IMR-90 (cell line): ENCODE results near the gene PCIF1. TPM values are rescaled to one million over a fixed set of nuclear protein-coding genes. Genes with fewer than 3 reads are reported as not detected.
A peak's percentile ranks its signal among the peaks of the same experiment; 100 is the strongest.

Source experiments
- ATAC-seq: fragments of 200-7000 bp; cut with Tn5 transposase; 2 replicates; pipeline ENCODE4 v1.9.1; 2020; ENCODE audit warnings: low read depth, mild to moderate bottlenecking, moderate library complexity
- BruUV-seq: library from RNA; stranded (reverse); fragments of 400-500 nt; replicated peaks from 2 replicates; lab custom pipeline; 2021; lab: Mats Ljungman, UMichigan
- CTCF ChIA-PET: fragments of 300-600 bp; formaldehyde crosslinking; extraction: SDS; loops from one replicate; lab custom pipeline; 2021; ENCODE audit warnings: antibody characterized with exemption; lab: Yijun Ruan, JAX
- POLR2A ChIA-PET: fragments of 300-600 bp; sonication (Branson Sonifier 250); formaldehyde crosslinking; loops from one replicate; lab custom pipeline; 2022; ENCODE audit warnings: antibody characterized with exemption; ENCODE audit not compliant: unreplicated experiment; lab: Charles Lee
- DNase-seq: peaks from one replicate; pipeline ENCODE4 v3.0.0; 2013
- H2AFZ ChIP-seq: replicated peaks from 2 replicates; pipeline ENCODE3; 2013; ENCODE audit warnings: low read length, mild to moderate bottlenecking; ENCODE audit not compliant: poor library complexity
- H2AK5ac ChIP-seq: 2 replicates; pipeline ENCODE4 v1.6.1; 2013; ENCODE audit warnings: low read depth, low read length, inconsistent platforms
- H2AK9ac ChIP-seq: replicated peaks from 2 replicates; pipeline ENCODE3; 2013; ENCODE audit warnings: mild to moderate bottlenecking, low read depth, low read length, moderate library complexity; ENCODE audit not compliant: poor library complexity
- H2BK120ac ChIP-seq: 2 replicates; pipeline ENCODE4 v1.6.1; 2013; ENCODE audit warnings: low read depth, low read length, inconsistent platforms
- H2BK15ac ChIP-seq: 3 replicates; pipeline ENCODE4 v1.6.1; 2013; ENCODE audit warnings: low read depth, low read length, inconsistent platforms
- H2BK20ac ChIP-seq: 2 replicates; pipeline ENCODE4 v1.6.1; 2013; ENCODE audit warnings: low read depth, mild to moderate bottlenecking, inconsistent platforms, low read length, moderate library complexity
- H2BK5ac ChIP-seq: 2 replicates; pipeline ENCODE4 v1.6.1; 2013; ENCODE audit warnings: mild to moderate bottlenecking, low read depth, low read length, inconsistent platforms; ENCODE audit not compliant: poor library complexity, severe bottlenecking
- H3K14ac ChIP-seq: replicated peaks from 2 replicates; pipeline ENCODE4 v1.6.1; 2013; ENCODE audit warnings: low read depth, low read length, inconsistent platforms
- H3K18ac ChIP-seq: 2 replicates; pipeline ENCODE4 v1.6.1; 2013; ENCODE audit warnings: low read depth, low read length, control low read depth
- H3K23ac ChIP-seq: 2 replicates; pipeline ENCODE4 v1.6.1; 2013; ENCODE audit warnings: low read depth, low read length, inconsistent platforms
- H3K27ac ChIP-seq: 2 replicates; pipeline ENCODE4 v1.5.1; 2013; ENCODE audit warnings: mild to moderate bottlenecking, control low read depth, low read length; ENCODE audit not compliant: insufficient read depth
- H3K27me3 ChIP-seq: 2 replicates; pipeline ENCODE4 v1.6.1; 2013; ENCODE audit warnings: low read length; ENCODE audit not compliant: control insufficient read depth, insufficient read depth
- H3K36me3 ChIP-seq: 2 replicates; pipeline ENCODE4 v1.6.1; 2013; ENCODE audit warnings: low read length, mixed read lengths; ENCODE audit not compliant: control insufficient read depth, insufficient read depth
- H3K4ac ChIP-seq: 2 replicates; pipeline ENCODE4 v1.6.1; 2013; ENCODE audit warnings: low read depth, low read length, inconsistent platforms
- H3K4me1 ChIP-seq: 2 replicates; pipeline ENCODE4 v1.6.1; 2013; ENCODE audit warnings: low read length, mixed read lengths; ENCODE audit not compliant: control insufficient read depth, insufficient read depth
- H3K4me2 ChIP-seq: 2 replicates; pipeline ENCODE4 v1.6.1; 2013; ENCODE audit warnings: low read depth, mild to moderate bottlenecking, control low read depth, low read length, moderate library complexity
- H3K4me3 ChIP-seq: 2 replicates; pipeline ENCODE4 v1.5.1; 2013; ENCODE audit warnings: low read depth, mild to moderate bottlenecking, control low read depth, low read length, moderate library complexity; ENCODE audit not compliant: insufficient read depth
- H3K56ac ChIP-seq: 2 replicates; pipeline ENCODE4 v1.6.1; 2013; ENCODE audit warnings: low read length, inconsistent platforms; ENCODE audit not compliant: insufficient read depth; ENCODE audit errors: extremely low read depth
- H3K79me1 ChIP-seq, 2 experiments: 2 replicates each; pipeline ENCODE4 v1.6.1; 2013; ENCODE audit warnings: low read length in 2 of 2, inconsistent platforms in 1 of 2, low read depth in 1 of 2
- H3K9ac ChIP-seq: 2 replicates; pipeline ENCODE4 v1.6.1; 2013; ENCODE audit warnings: low read depth, low read length, control low read depth
- H3K9me1 ChIP-seq: 2 replicates; pipeline ENCODE4 v1.6.1; 2013; ENCODE audit warnings: low read length, inconsistent platforms; ENCODE audit not compliant: insufficient read depth
- H3K9me3 ChIP-seq: 2 replicates; pipeline ENCODE4 v1.6.1; 2013; ENCODE audit warnings: low read length; ENCODE audit not compliant: control insufficient read depth, insufficient read depth
- H4K20me1 ChIP-seq: 2 replicates; pipeline ENCODE4 v1.6.1; 2013; ENCODE audit warnings: low read length, inconsistent platforms; ENCODE audit not compliant: insufficient read depth
- H4K5ac ChIP-seq: 2 replicates; pipeline ENCODE4 v1.6.1; 2013; ENCODE audit warnings: mild to moderate bottlenecking, low read depth, low read length, control low read depth
- H4K8ac ChIP-seq, 2 experiments: 2 replicates each; pipeline ENCODE4 v1.6.1; 2013; ENCODE audit warnings: low read depth in 2 of 2, low read length in 2 of 2, control low read depth in 1 of 2, inconsistent platforms in 1 of 2
- H4K91ac ChIP-seq: 2 replicates; pipeline ENCODE4 v1.6.1; 2013; ENCODE audit warnings: low read depth, low read length, inconsistent platforms; ENCODE audit not compliant: insufficient read depth
- CTCF ChIP-seq: conservative IDR thresholded peaks from 2 replicates; pipeline ENCODE4 v1.5.1; 2012; ENCODE audit warnings: mild to moderate bottlenecking, low read depth, low read length, improper control_type of control experiment
- FOS ChIP-seq: fragments of 150-350 bp; IDR thresholded peaks from 2 replicates; pipeline ENCODE4 v1.6.1; 2016; ENCODE audit warnings: low read depth, low read length
- MAFK ChIP-seq: IDR thresholded peaks from 2 replicates; pipeline ENCODE4 v1.6.1; 2012; ENCODE audit warnings: low read depth, low read length, improper control_type of control experiment
- MXI1 ChIP-seq: IDR thresholded peaks from 2 replicates; pipeline ENCODE4 v1.6.1; 2012; ENCODE audit warnings: low read depth, mild to moderate bottlenecking, low read length, moderate library complexity, borderline replicate concordance
- WGBS, 2 experiments: methylation state at CpG; one replicate each; pipeline versions ENCODE4 v1.1.5 to v1.1.7; 2013; ENCODE audit warnings: missing lambda C conversion rate in 2 of 2; ENCODE audit not compliant: insufficient read length in 1 of 2; ENCODE audit errors: extremely low coverage in 2 of 2; 5-methylcytosine and 5-hydroxymethylcytosine counted together
- dilution Hi-C: fragments of 300-500 bp; cut with HindIII; formaldehyde crosslinking; loops from one replicate; pipeline ENCODE4 v1.14.3; 2018; ENCODE audit warnings: low sequenced_read_pairs; ENCODE audit not compliant: unreplicated experiment
- in situ Hi-C: fragments of 300-500 bp; cut with MboI; formaldehyde crosslinking; loops from 3 replicates; pipeline ENCODE4 v1.14.3; 2019; ENCODE audit warnings: low sequenced_read_pairs, inconsistent platforms, mixed read lengths
- intact Hi-C: fragments of 100-400 bp; cut with micrococcal nuclease; formaldehyde crosslinking; loops from 2 replicates; pipeline ENCODE4 v1.10.0; 2022
- polyA plus RNA-seq, 3 experiments: library from polyadenylated mRNA; depleted of rRNA; stranded (reverse); fragments of >200 nt; gene quantifications; 2 replicates each; pipeline ENCODE4 v1.2.3, GENCODE V29; 2012; ENCODE audit warnings: low replicate concordance in 1 of 3
- total RNA-seq: library from RNA; depleted of rRNA; stranded (reverse); fragments of >200 nt; gene quantifications from 2 replicates; pipeline ENCODE4 v1.2.3, GENCODE V29; 2012

PCIF1 gene
- total and polyA plus RNA-seq, 2 of the 4 experiments (the other 2 are of a cell fraction), result 5.4 to 18.3 TPM

- Histone ChIP-seq H2BK20ac (peak overlapping the region; percentile 62; the same call in 1 of the 2 replicates), H3K4me3 (peak overlapping the region; percentile 67), H2AFZ (peak overlapping the region; percentile 100), H3K18ac (peak overlapping the region; percentile 79), H2AK9ac (peak overlapping the region; percentile 99), H4K20me1 (peaks cover 24% of the 10 kb centered on the region), H3K4ac (peak overlapping the region; percentile 95), H3K36me3 (peaks cover 16% of the 10 kb centered on the region), H3K4me2 (peak overlapping the region; percentile 82), H4K91ac (peak overlapping the region; percentile 80), H3K79me1 (peaks cover 14 to 40% of the 10 kb centered on the region in 2 experiments; a peak in 3 of 4 replicates), H3K9ac (peak overlapping the region; percentile 66), H3K9me3 (no peaks in the 10 kb centered on the region), H4K8ac (peak overlapping the region; percentile 91 to 98), H4K5ac (peak overlapping the region; percentile 84), H3K9me1 (peaks cover 13% of the 10 kb centered on the region; the same call in 1 of the 2 replicates), H2BK15ac (peak overlapping the region; percentile 62; the same call in 1 of the 3 replicates), H3K14ac (peak overlapping the region; percentile 94), H3K27me3 (no peaks in the 10 kb centered on the region), H2BK5ac (peak overlapping the region; percentile 87), H3K23ac (peak overlapping the region; percentile 90), H3K56ac (peak overlapping the region; percentile 78), H3K4me1 (peaks cover 13% of the 10 kb centered on the region), H2AK5ac (0 out of 2 replicates have a peak overlapping the region, but pooled peaks have one; percentile 57), H3K27ac (peak overlapping the region; percentile 72), H2BK120ac (peak overlapping the region; percentile 83)
- TF ChIP-seq FOS, result no peak
- TF ChIP-seq CTCF, result 0 out of 2 replicates have a peak, but pooled peaks have one; percentile 1
- TF ChIP-seq MAFK, result peak; percentile 31; the same call in 1 of the 2 replicates
- TF ChIP-seq MXI1, result peak; percentile 62; the same call in 1 of the 2 replicates
- ChIA-PET CTCF (no interaction called here), POLR2A (no interaction called here)
- 0% methylated on average over 2 of the region's 29 CpGs; no CpG with 5 or more reads in 1 of the 2 experiments for WGBS, 2 experiments
- intact Hi-C loops, result loop anchor here (5.0 kb wide), 3 partner anchors 80 to 430 kb away; partner anchors contain the start of genes CTSA, NCOA5 and NEURL2
- no peak for ATAC-seq
- in situ Hi-C loops, result no loop called here
- dilution Hi-C loops, result no loop called here
- DNase-seq, result no peak
- BruUV-seq, result no TSS peak
These were observed 38.2 kb downstream of the PCIF1 start for GRCh38 chr20:45972500-45973183.
